NB4 (cell line): ENCODE results near the gene RRP1B.

ENCODE experiments used
- DNase-seq: peaks from one replicate; pipeline ENCODE4 v3.0.0; 2010; ENCODE audit warnings: low read depth
- H3K4me3 ChIP-seq: one replicate; pipeline ENCODE4 v1.5.1; 2011; ENCODE audit warnings: mild to moderate bottlenecking, low read depth, low read length, moderate library complexity
- MYC ChIP-seq: IDR thresholded peaks from 2 replicates; pipeline ENCODE4 v1.6.1; 2011; ENCODE audit warnings: low read depth, low read length
- POLR2A ChIP-seq: IDR thresholded peaks from 2 replicates; pipeline ENCODE4 v1.6.1; 2011; ENCODE audit warnings: mild to moderate bottlenecking; ENCODE audit not compliant: insufficient read length; ENCODE audit errors: extremely low read depth
- TF ChIP-seq, protein P1 (sequence below): IDR thresholded peaks from 2 replicates; pipeline ENCODE4 v1.6.1; 2011; ENCODE audit warnings: low read depth, low read length
- TF ChIP-seq, protein P2 (sequence below): IDR thresholded peaks from one replicate; pipeline ENCODE4 v1.5.1; 2012; ENCODE audit warnings: low read depth, low read length

RRP1B gene

DNA sequence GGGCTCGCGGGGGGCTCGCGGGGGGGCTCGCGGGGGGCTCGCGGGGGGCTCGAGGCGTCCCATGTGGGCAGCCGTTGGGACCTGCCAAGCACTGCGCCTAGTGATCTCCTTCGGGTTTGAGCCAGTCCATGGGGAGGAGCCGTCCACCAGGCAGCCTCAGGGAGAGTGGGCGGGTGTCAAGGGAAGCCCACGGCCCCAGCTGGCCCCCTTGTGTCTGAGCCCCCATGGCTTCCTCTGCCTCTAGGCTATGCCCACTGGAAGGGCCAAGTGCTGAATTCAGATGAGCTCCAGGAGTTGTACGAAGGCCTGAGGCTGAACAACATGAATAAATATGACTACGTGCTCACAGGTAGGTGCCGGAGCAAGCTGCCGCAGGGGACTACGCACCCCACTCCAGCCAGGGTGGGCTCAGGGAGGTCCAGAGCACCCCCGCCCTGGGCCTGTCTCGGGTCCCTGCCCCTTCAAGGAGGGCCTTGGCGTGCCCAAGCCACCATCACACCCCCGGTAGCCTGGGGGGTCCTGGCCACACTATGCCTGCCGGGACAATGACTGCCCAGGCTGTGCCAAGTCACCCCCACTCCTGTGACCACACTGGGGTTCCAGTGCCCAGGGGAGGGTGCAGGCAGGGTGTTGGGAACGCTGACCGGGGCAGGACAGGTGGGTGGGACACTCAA is 82.2 kb downstream of the RRP1B start:
- TF ChIP-seq MYC (no peak), POLR2A (no peak)
- TF ChIP-seq, protein P1, sequence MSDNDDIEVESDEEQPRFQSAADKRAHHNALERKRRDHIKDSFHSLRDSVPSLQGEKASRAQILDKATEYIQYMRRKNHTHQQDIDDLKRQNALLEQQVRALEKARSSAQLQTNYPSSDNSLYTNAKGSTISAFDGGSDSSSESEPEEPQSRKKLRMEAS: no peak
- TF ChIP-seq, protein P2, sequence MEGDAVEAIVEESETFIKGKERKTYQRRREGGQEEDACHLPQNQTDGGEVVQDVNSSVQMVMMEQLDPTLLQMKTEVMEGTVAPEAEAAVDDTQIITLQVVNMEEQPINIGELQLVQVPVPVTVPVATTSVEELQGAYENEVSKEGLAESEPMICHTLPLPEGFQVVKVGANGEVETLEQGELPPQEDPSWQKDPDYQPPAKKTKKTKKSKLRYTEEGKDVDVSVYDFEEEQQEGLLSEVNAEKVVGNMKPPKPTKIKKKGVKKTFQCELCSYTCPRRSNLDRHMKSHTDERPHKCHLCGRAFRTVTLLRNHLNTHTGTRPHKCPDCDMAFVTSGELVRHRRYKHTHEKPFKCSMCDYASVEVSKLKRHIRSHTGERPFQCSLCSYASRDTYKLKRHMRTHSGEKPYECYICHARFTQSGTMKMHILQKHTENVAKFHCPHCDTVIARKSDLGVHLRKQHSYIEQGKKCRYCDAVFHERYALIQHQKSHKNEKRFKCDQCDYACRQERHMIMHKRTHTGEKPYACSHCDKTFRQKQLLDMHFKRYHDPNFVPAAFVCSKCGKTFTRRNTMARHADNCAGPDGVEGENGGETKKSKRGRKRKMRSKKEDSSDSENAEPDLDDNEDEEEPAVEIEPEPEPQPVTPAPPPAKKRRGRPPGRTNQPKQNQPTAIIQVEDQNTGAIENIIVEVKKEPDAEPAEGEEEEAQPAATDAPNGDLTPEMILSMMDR: no peak
- no peak overlapping the region for H3K4me3 ChIP-seq
- DNase-seq: no peak

DNA sequence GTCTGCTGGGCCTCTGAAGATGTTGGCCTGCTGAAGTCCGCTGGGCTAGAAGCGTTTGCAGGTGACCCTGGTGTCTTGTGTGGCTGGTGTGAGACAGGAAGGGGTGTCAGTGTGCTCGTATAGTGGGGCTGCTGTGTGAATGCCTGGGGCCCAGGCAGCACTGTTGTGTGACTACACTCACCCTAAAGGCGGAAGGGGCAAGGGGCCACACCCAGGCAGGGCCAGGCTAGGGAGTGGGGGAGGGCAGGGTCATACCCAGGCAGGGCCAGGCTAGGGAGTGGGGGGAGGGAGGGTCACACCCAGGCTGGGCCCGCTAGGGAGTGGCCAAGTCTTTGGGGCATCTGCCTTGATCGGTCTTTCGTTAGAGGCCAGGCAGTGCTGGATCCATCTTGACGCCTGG is 84.6 kb downstream of the RRP1B start:
- DNase-seq: no peak
- TF ChIP-seq, protein P2: no peak
- no peak for TF ChIP-seq POLR2A
- TF ChIP-seq, protein P1: no peak
- TF ChIP-seq MYC: no peak
- no peak overlapping the region for H3K4me3 ChIP-seq

DNA sequence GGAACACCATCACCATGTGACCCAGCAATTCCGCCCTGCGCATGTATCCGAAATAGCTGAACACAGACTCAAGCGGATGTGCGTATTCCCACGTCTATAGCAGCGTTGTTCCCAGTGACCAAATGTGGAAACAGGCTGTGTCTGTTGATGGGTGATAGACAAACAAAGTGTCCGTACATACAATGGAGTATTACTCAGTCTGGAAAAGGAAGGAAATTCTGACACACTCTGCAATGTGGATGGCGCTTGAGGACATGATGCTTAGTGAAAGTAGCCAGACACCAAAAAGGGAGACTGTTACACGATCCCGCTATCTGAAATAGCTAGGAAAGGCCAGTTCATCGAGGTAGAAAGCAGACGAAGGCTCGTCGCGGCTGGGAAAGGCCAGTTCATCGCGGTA is 85.4 kb downstream of the RRP1B start:
- TF ChIP-seq POLR2A: no peak
- TF ChIP-seq, protein P2: no peak
- TF ChIP-seq MYC: no peak
- TF ChIP-seq, protein P1: no peak
- DNase-seq: no peak
- H3K4me3 ChIP-seq: no peak overlapping the region
